GM18519 (cell line): Measurements from ENCODE around the gene GBP2.

Source experiments
- ATAC-seq: cut with Tn5 transposase; IDR thresholded peaks from one replicate; pipeline ENCODE4 v1.9.1; 2021; ENCODE audit warnings: mild to moderate bottlenecking, moderate library complexity; ENCODE audit not compliant: unreplicated experiment, low FRiP score

Gene GBP2

GRCh38 chr1:89065079-89065868 lies 60.6 kb downstream of the GBP2 start, which contains the start of gene GBP1:
Gene GBP1 (minus strand): TSS chr1:89065208. CDS start chr1:89063234, 1,974 bp downstream.
- peak; percentile 46 for ATAC-seq

- ATAC-seq = peak; percentile 25
These were observed 61.3 kb downstream of the GBP2 start for GRCh38 chr1:89064632-89065031.

GRCh38 chr1:89063094-89063493 lies 62.8 kb downstream of the GBP2 start:
- no peak for ATAC-seq

- ATAC-seq = no peak
These were observed 65.8 kb downstream of the GBP2 start for GRCh38 chr1:89060091-89060490.
